Heart right ventricle (tissue), 16 donors: ENCODE measurements around the gene VPS52. TPM values are rescaled to one million over a fixed set of nuclear protein-coding genes. Genes with fewer than 3 reads are reported as not detected.

Experiments used
- ATAC-seq, 8 donors: fragments of 200-7000 bp; cut with Tn5 transposase; one replicate each; pipeline ENCODE4 v1.9.1; 2020; ENCODE audit warnings: mild to moderate bottlenecking in 8 of 8, moderate library complexity in 8 of 8, moderate number of reproducible peaks in 1 of 8
- DNase-seq, 2 donors: peaks; one replicate each; pipeline ENCODE4 v3.0.0-alpha.2; 2020
- H3K27ac ChIP-seq, 10 donors: fragments of 200-600 bp; sonication (generic) in 2 of 10; one replicate each; pipeline versions ENCODE4 v1.5.0 to v1.8.0; 2020 to 2022; ENCODE audit warnings: mild to moderate bottlenecking in 3 of 10
- H3K27me3 ChIP-seq, 7 donors: fragments of 200-600 bp; one replicate each; pipeline ENCODE4 v1.8.0; 2021 to 2022; ENCODE audit warnings: mild to moderate bottlenecking in 2 of 7
- H3K36me3 ChIP-seq, 9 donors: fragments of 200-600 bp; sonication (generic) in 1 of 9; one replicate each; pipeline versions ENCODE4 v1.5.0 to v1.8.0; 2020 to 2022; ENCODE audit warnings: mild to moderate bottlenecking in 2 of 9
- H3K4me1 ChIP-seq, 9 donors: fragments of 200-600 bp; sonication (generic) in 1 of 9; one replicate each; pipeline versions ENCODE4 v1.5.0 to v1.8.0; 2020 to 2022; ENCODE audit warnings: mild to moderate bottlenecking in 4 of 9
- H3K4me3 ChIP-seq, 10 donors: fragments of 200-600 bp; sonication (generic) in 2 of 10; one replicate each; pipeline versions ENCODE4 v1.5.0 to v1.8.0; 2020 to 2022; ENCODE audit warnings: mild to moderate bottlenecking in 7 of 10, moderate library complexity in 2 of 10
- H3K9me3 ChIP-seq, 11 donors: fragments of 200-600 bp in 10 of 11; sonication (generic) in 2 of 11; one replicate each; pipeline versions ENCODE4 v1.5.0 to v1.8.0; 2013 to 2022; ENCODE audit warnings: mild to moderate bottlenecking in 2 of 11, control low read depth in 1 of 11, moderate library complexity in 1 of 11
- WGBS, 2 donors: extraction: QIAGEN DNeasy Blood & Tissue Kit; methylation state at CpG; one replicate each; pipeline ENCODE4 v1.1.7; 2013; ENCODE audit warnings: inconsistent platforms in 1 of 2; 5-methylcytosine and 5-hydroxymethylcytosine counted together
- intact Hi-C, 10 donors: fragments of 100-400 bp; cut with DNase I; formaldehyde crosslinking; loops; one replicate each; pipeline versions ENCODE4 v1.11.1 to v1.14.2; 2022
- polyA plus RNA-seq, 2 donors: library from polyadenylated mRNA; stranded (reverse); fragments of 200-250 nt; gene quantifications; one replicate each; pipeline ENCODE4 v1.2.3, GENCODE V29; 2013
- total RNA-seq, 10 donors: library from RNA; stranded (reverse); fragmentation: NEBNext Ultra II Directional in 3 of 10; extraction: Animal tissue kit (Norgen Biotek cat#: 25700) in 3 of 10; gene quantifications; one replicate each; pipeline versions ENCODE4 v1.2.1 to v1.2.4, GENCODE V29; 2021 to 2023
- TF ChIP-seq, protein P1 (sequence below), 9 donors: fragments of 200-600 bp; sonication (generic) in 2 of 9; IDR thresholded peaks; one replicate each; pipeline versions ENCODE4 v1.5.0 to v1.8.0; 2021 to 2022; ENCODE audit warnings: antibody characterized with exemption in 9 of 9, mild to moderate bottlenecking in 5 of 9, moderate library complexity in 1 of 9
- donor health status: Arrhythmogenic right ventricular cardiomyopathy.
- donor health status: ischemic (EF 13 %, LVEDD 7.1; RV severe dilation, severe dysfunction).
- donor health status: healthy with polysubstance abuse.
- donor health status: DM: no; HTN: yes; CAD: no.
- donor health status: DM: no; HTN: no; CAD: no.
- donor health status: ischemic (EF 25% LVEDD 6.9; RV normal size, moderate dysfunction).
- donor health status: ischemic (EF 25% LVEDD 5.7; RV mildly dilated, moderate dysfunction).
- donor health status: healthy.
- donor health status: DM: yes; HTN: yes; CAD: no.
- donor health status: Ischemic cardiomyopathy.
- donor health status: ischemic (EF 35%, LVEDD 5.7; RV mildly dilated, moderate dysfunction).
- donor health status: nonischemic (EF 11% LVEDD 7.7; RV severe dilation, severe dysfunction).
- donor health status: DM: yes; HTN: yes; CAD: no.
- donor health status: PGD.
- donor health status: ischemic (EF 29% LVEDD 5.4; RV normal size, mild dysfunction).
- donor health status: nonischemic (EF 23%, LVEDD 6.1; RV moderate dilation, normal function).

The VPS52 gene
- total and polyA plus RNA-seq, 12 donors = 25.2 to 45.7 (median 35.9) TPM

DNA sequence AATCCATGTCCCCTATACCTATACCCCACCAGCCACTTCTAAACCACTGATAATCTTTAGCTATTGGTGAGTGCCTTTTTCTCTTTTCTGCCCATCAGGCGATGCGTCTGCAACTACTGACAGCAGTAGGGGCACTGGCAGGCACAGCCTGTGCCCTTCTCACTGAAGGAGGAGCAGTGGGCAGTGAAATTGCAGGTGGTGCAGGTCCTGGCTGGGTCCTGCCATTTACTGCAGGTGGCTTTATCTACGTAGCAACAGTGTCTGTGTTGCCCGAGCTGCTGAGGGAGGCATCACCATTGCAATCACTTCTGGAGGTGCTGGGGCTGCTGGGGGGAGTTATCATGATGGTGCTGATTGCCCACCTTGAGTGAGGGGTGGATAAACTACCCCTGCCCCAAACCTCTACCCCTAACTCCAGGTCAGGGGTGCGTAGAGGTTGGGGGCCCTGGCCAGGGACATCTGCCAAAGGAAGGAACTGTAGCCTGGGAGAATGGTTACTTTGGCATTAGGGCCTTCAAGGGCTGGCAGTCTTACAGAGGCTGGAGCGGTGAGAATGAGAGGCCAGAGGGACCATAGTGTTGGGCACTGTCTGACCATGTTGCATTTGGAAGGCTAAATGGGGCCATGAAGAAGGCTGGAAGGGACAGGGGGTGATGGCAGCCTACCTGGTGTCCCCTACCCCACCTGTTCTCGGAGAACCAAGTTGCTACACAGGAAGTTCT, 68.1 kb downstream of the VPS52 start:
- DNase-seq (no peak), ATAC-seq (no peak)
- 86% methylated on average over 7 of the region's 7 CpGs for WGBS, 2 donors
- Histone ChIP-seq H3K36me3 (peaks cover 0 to 27% (median 19%) of the 10 kb centered on the region in 9 donors), H3K4me3 (peak overlapping the region in 6 of 10 donors; percentile 45 to 80 (median 72)), H3K27me3 (no peaks in the 10 kb centered on the region), H3K9me3 (no peaks in the 10 kb centered on the region), H3K27ac (peak overlapping the region in 1 of 10 donors; percentile 74), H3K4me1 (peaks cover 26 to 62% (median 53%) of the 10 kb centered on the region in 9 donors)
- TF ChIP-seq, protein P1, sequence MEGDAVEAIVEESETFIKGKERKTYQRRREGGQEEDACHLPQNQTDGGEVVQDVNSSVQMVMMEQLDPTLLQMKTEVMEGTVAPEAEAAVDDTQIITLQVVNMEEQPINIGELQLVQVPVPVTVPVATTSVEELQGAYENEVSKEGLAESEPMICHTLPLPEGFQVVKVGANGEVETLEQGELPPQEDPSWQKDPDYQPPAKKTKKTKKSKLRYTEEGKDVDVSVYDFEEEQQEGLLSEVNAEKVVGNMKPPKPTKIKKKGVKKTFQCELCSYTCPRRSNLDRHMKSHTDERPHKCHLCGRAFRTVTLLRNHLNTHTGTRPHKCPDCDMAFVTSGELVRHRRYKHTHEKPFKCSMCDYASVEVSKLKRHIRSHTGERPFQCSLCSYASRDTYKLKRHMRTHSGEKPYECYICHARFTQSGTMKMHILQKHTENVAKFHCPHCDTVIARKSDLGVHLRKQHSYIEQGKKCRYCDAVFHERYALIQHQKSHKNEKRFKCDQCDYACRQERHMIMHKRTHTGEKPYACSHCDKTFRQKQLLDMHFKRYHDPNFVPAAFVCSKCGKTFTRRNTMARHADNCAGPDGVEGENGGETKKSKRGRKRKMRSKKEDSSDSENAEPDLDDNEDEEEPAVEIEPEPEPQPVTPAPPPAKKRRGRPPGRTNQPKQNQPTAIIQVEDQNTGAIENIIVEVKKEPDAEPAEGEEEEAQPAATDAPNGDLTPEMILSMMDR (IDR thresholded peaks at IDR 0.05) = no peak
- intact Hi-C loops = loop anchor here in 3 of 10 donors (5.0 to 10.0 kb wide), 3 partner anchors 44 to 1029 kb away; partner anchors contain the start of genes AGPAT1 (in 1 of the 3) and RNF5 (in 1 of the 3)

GRCh38 chr6:33202799-33203198, 68.9 kb downstream of the VPS52 start:
- intact Hi-C loops = loop anchor here in 3 of 10 donors (5.0 to 10.0 kb wide), 3 partner anchors 45 to 1028 kb away; partner anchors contain the start of genes AGPAT1 (in 1 of the 3) and RNF5 (in 1 of the 3)
- Histone ChIP-seq H3K27me3 (no peaks in the 10 kb centered on the region), H3K4me1 (peaks cover 26 to 70% (median 62%) of the 10 kb centered on the region in 9 donors), H3K36me3 (peaks cover 0 to 31% (median 19%) of the 10 kb centered on the region in 9 donors), H3K4me3 (peak overlapping the region in 1 of 10 donors; percentile 83), H3K27ac (no peak overlapping the region), H3K9me3 (no peaks in the 10 kb centered on the region)
- ATAC-seq (no peak), DNase-seq (no peak)
- TF ChIP-seq, protein P1 (IDR thresholded peaks at IDR 0.05) = no peak
- 91% methylated on average over 6 of the region's 6 CpGs for WGBS, 2 donors

DNA sequence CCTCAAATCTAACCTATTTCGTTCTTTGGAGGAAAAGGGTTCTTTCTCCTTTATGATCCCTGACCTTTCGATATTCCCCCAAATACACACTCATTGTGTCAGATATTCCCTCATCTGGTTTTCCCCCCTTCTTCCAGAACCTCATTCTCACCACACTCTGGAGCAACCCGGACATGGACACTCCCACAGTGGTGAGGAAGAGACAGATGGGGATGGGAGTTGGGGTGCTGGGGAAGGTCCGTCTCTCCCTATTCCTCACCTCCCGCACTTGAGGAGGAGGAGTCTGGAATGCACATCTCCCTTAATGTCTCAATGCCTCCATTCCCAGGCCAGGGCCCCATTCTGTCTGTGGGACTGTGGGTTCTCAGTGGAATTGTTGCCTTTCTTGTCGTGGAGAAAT, 69.7 kb downstream of the VPS52 start:
- intact Hi-C loops = loop anchor here in 4 of 10 donors (2.0 to 10.0 kb wide), 5 partner anchors 45 to 1069 kb away; partner anchors contain the start of genes AGPAT1 (in 1 of the 4) and RNF5 (in 1 of the 4)

GRCh38 chr6:33201147-33201545, 70.5 kb downstream of the VPS52 start:
- DNase-seq = no peak
- H3K27me3 ChIP-seq = no peaks in the 10 kb centered on the region
- TF ChIP-seq, protein P1 (IDR thresholded peaks at IDR 0.05) = peak in 3 of 9 donors; percentile 13 to 18 (median 14)
- intact Hi-C loops = loop anchor here in 4 of 10 donors (2.0 to 10.0 kb wide), 5 partner anchors 46 to 1068 kb away; partner anchors contain the start of genes AGPAT1 (in 1 of the 4) and RNF5 (in 1 of the 4)
- 4 to 5% methylated on average over 14 of the region's 14 CpGs for WGBS, 2 donors
- peak overlapping the region; percentile 94 to 99 (median 98) for H3K27ac ChIP-seq
- H3K4me1 ChIP-seq = peaks cover 27 to 77% (median 66%) of the 10 kb centered on the region in 9 donors
- peak overlapping the region; percentile 56 to 97 (median 80) for H3K4me3 ChIP-seq
- H3K9me3 ChIP-seq = no peaks in the 10 kb centered on the region
- ATAC-seq = peak in 1 of 8 donors; percentile 2
- H3K36me3 ChIP-seq = peaks cover 0 to 47% (median 33%) of the 10 kb centered on the region in 9 donors

More for the DNA sequence above, 69.7 kb downstream of the VPS52 start:
- H3K27me3 ChIP-seq = no peaks in the 10 kb centered on the region
- WGBS, 2 donors = 82 to 83% methylated on average over 6 of the region's 6 CpGs
- DNase-seq (no peak), ATAC-seq (no peak)
- H3K4me1 ChIP-seq = peaks cover 27 to 70% (median 63%) of the 10 kb centered on the region in 9 donors
- no peaks in the 10 kb centered on the region for H3K9me3 ChIP-seq
- TF ChIP-seq, protein P1 (IDR thresholded peaks at IDR 0.05) = no peak
- H3K4me3 ChIP-seq = peak overlapping the region; percentile 56 to 97 (median 80)
- H3K36me3 ChIP-seq = peaks cover 0 to 39% (median 25%) of the 10 kb centered on the region in 9 donors
- peak overlapping the region in 8 of 10 donors; percentile 94 to 99 (median 98) for H3K27ac ChIP-seq
